Epidermal melanocyte (primary cell): Measurements from ENCODE around the gene PRTG.
"Not testable (repeated sequence)": the region's sequence is repeated elsewhere in the genome, so short reads cannot be mapped to it uniquely, and the experiment has no call there.

Experiments used
- DNase-seq: peaks from one replicate; pipeline ENCODE4 v3.0.0; 2011; ENCODE audit warnings: low spot score; ENCODE audit not compliant: insufficient read length

The PRTG gene

DNA sequence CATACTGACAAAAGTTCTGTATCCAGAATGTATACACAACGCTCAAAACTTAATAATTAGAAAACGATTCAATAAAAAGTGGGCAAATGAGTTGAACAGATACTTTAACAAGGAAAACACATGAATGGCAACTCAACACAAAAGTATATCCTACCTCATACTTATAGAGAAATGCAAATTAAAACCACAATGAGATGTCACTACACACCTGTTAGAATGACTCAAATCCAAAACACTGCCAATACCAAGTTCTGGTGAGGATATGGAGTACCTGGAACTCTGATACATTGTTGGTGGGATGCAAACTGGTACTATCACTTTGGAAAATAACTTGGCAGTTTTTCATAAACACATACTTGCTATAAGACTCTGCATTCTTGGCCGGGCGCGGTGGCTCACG, 42.1 kb downstream of the PRTG start:
- DNase-seq = no peak

GRCh38 chr15:55698653-55699052, 44.3 kb downstream of the PRTG start:
- no peak for DNase-seq

DNA sequence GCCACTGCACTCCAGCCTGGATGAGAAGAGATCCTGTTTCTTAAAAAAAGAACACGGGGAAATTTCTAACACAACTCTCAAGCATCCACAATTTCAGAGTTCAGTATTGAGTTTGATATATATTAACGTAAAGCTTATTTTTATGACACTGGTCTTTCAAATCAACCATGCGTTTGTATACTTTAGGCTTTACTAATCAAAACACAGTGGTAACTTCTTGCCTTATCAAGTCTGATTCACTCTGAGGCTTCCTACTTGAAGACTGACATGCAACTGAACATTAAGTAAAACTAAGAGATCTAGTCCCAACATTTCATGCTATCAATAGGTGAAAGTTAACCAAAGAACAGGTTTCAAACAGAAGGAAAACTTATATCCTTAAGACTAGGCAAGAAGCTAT, 46.7 kb downstream of the PRTG start:
- DNase-seq = no peak

GRCh38 chr15:55695432-55695831, 47.5 kb downstream of the PRTG start:
- no peak for DNase-seq

GRCh38 chr15:55694652-55695150, 48.3 kb downstream of the PRTG start:
- no peak for DNase-seq

GRCh38 chr15:55693116-55693515, 49.8 kb downstream of the PRTG start:
- not testable (repeated sequence) for DNase-seq

DNA sequence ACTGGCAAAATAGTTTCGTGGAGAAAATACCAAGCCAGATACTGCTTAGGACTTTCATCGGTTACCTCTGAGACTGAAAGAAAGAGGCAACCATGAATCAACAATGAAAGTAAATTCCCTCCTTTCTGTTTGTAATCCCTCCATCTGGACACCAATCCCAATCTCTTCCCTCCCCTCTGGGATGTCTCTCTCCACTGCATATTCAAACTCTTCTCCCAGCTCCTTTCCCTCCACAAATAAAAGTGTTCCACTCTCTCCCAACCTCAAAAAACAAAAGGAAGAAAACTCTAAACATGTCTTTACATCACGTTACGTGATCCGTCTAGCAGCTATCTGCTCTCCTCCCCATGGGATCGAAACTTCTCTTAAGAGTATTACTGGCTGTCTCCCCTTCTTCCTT, 55.2 kb downstream of the PRTG start:
- DNase-seq = no peak

- no peak for DNase-seq
These were observed 57.7 kb downstream of the PRTG start for GRCh38 chr15:55685286-55685685.

DNA sequence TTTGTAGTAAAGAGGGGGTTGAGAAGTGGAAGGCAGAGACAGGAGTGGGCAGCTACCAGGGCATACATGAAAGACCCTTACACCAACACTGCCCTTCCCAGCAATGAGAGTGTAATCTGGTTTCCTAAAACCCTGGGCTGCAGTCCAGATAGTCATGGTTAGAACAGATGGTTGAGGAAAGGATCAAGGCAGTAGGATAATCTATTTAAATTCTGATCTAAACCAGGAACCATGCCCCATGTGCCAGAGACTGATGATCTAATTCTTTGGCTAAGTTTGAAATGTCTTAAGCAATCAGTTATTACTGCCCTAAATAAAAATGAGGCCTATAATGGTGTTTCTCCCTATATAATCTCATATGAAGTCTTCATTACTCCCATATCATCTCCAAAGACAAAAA, 59.6 kb downstream of the PRTG start:
- no peak for DNase-seq

- DNase-seq = no peak
These were observed 61.3 kb downstream of the PRTG start for GRCh38 chr15:55681631-55682030.

DNA sequence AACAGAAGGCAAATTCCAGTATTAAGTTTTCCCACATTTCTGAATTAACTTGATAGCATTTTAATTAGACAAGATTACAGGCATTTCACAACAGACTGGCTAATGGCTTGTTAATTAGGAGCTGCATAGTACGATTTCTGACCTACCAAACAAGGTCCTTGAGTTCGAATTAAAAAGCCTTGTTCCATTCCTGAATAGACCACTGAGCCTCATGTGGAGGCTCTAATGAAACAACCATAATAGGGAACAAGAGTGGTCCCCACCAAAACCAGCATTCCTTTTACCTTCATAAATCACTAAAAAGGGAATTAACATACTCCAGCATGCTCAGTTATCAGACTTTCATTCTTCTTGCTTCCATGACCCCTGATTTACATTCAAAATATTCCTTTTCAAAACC, 66.4 kb downstream of the PRTG start:
- DNase-seq = no peak

DNA sequence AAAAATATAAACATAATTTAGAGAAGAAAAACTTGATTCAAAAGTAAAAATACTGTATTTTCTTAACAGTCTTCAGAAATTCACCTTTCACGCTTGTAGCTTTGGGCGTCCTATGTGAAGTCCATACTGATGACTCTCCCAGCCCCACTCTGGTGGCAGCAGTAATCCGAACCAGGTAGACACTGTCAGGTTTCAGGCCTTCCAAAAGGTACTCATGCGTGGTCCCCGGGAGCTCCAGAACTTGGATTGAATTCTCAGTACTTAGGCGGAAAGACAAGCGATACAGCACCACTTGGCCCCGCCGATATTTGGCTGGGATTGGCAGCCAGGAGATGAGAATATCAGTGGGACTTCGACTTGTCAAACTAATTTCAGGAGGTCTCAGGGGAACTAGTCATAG, 69.7 kb downstream of the PRTG start:
- no peak for DNase-seq

DNA sequence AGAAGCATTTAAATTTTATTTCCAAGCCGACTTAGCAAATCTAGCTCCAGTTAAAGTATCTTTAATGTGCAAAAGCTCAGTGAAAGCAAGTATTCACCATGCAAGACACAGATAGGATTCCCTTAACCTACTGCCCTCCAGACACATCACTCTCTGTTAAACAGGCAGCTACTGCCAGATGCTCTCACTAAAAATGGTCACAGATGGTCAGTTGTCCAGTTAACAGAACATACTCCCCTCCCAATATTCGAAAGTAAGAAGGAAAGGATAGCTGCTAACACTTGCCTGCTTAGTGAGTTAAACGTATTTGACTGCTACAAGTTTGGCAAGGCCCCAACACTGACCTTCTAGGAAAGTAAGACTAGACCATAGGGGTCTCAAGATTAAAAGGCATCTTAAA, 73.7 kb downstream of the PRTG start:
- DNase-seq = no peak

GRCh38 chr15:55665605-55666227, 77.2 kb downstream of the PRTG start:
- DNase-seq = no peak

- no peak for DNase-seq
These were observed 81.5 kb downstream of the PRTG start for GRCh38 chr15:55661428-55661827.

- DNase-seq = no peak
These were observed 82.8 kb downstream of the PRTG start for GRCh38 chr15:55660153-55660552.

DNA sequence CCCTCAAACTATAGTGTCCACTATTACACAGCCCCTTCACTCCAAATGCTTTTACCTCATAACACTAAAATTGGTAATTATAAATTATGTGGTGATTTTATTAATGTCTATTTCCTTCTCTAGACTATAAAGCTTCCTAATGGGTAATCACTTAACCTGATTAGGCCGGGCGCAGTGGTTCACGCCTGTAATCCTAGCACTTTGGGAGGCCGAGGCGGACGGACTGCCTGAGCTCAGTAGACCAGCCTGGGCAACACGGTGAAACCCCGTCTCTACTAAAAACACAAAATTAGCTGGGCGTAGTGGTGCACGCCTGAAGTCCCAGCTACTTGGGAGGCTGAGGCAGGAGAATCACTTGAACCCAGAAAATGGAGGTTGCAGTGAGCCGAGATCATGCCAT, 83.5 kb downstream of the PRTG start:
- no peak for DNase-seq

DNA sequence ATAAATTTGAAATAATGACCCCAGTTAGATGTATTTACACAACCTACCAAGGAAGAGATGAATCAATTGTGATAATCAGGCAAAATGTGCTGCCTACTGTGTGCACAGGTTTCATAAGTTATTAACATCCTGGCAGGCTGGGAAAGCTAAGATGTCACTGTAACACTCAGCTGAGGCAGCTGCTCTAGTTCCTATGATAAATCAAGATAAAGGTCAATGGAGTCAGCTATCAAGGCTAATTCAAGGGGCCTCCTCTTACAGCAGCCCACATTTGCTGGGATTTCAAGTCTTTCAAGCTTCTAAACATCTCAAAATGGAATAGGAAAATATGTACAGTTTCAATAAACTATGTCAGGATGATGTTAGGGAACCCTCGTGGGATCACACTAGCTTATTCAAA, 84.1 kb downstream of the PRTG start:
- DNase-seq = no peak

GRCh38 chr15:55654561-55655031, 88.4 kb downstream of the PRTG start:
- DNase-seq = no peak

- DNase-seq = no peak
These were observed 90.0 kb downstream of the PRTG start for GRCh38 chr15:55652909-55653495.

DNA sequence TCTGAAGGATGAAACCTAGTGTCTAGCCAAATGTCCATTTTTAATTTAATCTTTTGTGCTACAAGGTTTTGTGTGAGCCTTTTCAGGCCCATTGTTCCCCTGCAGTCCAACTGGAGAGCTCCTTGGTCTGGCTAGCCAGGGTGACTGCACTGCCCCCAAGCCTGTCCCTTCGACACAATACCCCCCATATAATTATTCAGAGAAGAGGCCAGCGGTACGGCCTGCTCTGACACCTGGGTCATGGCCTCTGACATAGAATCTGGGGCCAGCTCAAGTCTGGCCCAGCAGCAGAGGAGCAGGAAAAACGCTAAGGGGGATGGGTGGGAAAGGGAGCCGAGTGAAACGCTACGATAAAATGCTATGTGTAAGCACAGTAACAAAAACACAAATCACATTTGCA, 90.6 kb downstream of the PRTG start:
- no peak for DNase-seq

- no peak for DNase-seq
These were observed 93.9 kb downstream of the PRTG start for GRCh38 chr15:55649058-55649423.

DNA sequence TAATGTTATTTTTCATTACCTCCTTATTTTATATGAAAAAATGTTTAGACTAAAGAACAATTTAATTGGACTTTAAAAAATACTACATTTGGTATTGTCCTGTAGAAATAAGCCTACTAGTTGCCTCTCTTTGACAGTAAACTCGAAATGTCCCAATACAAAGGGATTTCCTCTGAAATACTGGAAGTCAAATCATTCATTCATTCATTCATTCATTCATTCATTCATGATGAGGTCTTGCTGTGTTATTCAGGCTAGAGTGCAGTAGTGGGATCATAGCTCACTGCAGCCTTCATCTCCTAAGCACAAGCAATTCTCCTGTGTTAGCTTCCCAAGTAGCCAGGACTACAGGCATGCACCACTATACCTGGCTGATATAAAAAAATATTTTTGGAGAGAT, 104.2 kb downstream of the PRTG start:
- no peak for DNase-seq
